Heart right ventricle (tissue), 16 donors: ENCODE data around the gene OR52E8. TPM values are rescaled to one million over a fixed set of nuclear protein-coding genes. Genes with fewer than 3 reads are reported as not detected.

Experiments used
- ATAC-seq, 8 donors: fragments of 200-7000 bp; cut with Tn5 transposase; one replicate each; pipeline ENCODE4 v1.9.1; 2020; ENCODE audit warnings: mild to moderate bottlenecking in 8 of 8, moderate library complexity in 8 of 8, moderate number of reproducible peaks in 1 of 8
- DNase-seq, 2 donors: peaks; one replicate each; pipeline ENCODE4 v3.0.0-alpha.2; 2020
- H3K27ac ChIP-seq, 10 donors: fragments of 200-600 bp; sonication (generic) in 2 of 10; one replicate each; pipeline versions ENCODE4 v1.5.0 to v1.8.0; 2020 to 2022; ENCODE audit warnings: mild to moderate bottlenecking in 3 of 10
- H3K27me3 ChIP-seq, 7 donors: fragments of 200-600 bp; one replicate each; pipeline ENCODE4 v1.8.0; 2021 to 2022; ENCODE audit warnings: mild to moderate bottlenecking in 2 of 7
- H3K36me3 ChIP-seq, 9 donors: fragments of 200-600 bp; sonication (generic) in 1 of 9; one replicate each; pipeline versions ENCODE4 v1.5.0 to v1.8.0; 2020 to 2022; ENCODE audit warnings: mild to moderate bottlenecking in 2 of 9
- H3K4me1 ChIP-seq, 9 donors: fragments of 200-600 bp; sonication (generic) in 1 of 9; one replicate each; pipeline versions ENCODE4 v1.5.0 to v1.8.0; 2020 to 2022; ENCODE audit warnings: mild to moderate bottlenecking in 4 of 9
- H3K4me3 ChIP-seq, 10 donors: fragments of 200-600 bp; sonication (generic) in 2 of 10; one replicate each; pipeline versions ENCODE4 v1.5.0 to v1.8.0; 2020 to 2022; ENCODE audit warnings: mild to moderate bottlenecking in 7 of 10, moderate library complexity in 2 of 10
- H3K9me3 ChIP-seq, 11 donors: fragments of 200-600 bp in 10 of 11; sonication (generic) in 2 of 11; one replicate each; pipeline versions ENCODE4 v1.5.0 to v1.8.0; 2013 to 2022; ENCODE audit warnings: mild to moderate bottlenecking in 2 of 11, control low read depth in 1 of 11, moderate library complexity in 1 of 11
- WGBS, 2 donors: extraction: QIAGEN DNeasy Blood & Tissue Kit; methylation state at CpG; one replicate each; pipeline ENCODE4 v1.1.7; 2013; ENCODE audit warnings: inconsistent platforms in 1 of 2; 5-methylcytosine and 5-hydroxymethylcytosine counted together
- intact Hi-C, 10 donors: fragments of 100-400 bp; cut with DNase I; formaldehyde crosslinking; loops; one replicate each; pipeline versions ENCODE4 v1.11.1 to v1.14.2; 2022
- polyA plus RNA-seq, 2 donors: library from polyadenylated mRNA; stranded (reverse); fragments of 200-250 nt; gene quantifications; one replicate each; pipeline ENCODE4 v1.2.3, GENCODE V29; 2013
- total RNA-seq, 10 donors: library from RNA; stranded (reverse); fragmentation: NEBNext Ultra II Directional in 3 of 10; extraction: Animal tissue kit (Norgen Biotek cat#: 25700) in 3 of 10; gene quantifications; one replicate each; pipeline versions ENCODE4 v1.2.1 to v1.2.4, GENCODE V29; 2021 to 2023
- TF ChIP-seq, protein P1 (sequence below), 9 donors: fragments of 200-600 bp; sonication (generic) in 2 of 9; IDR thresholded peaks; one replicate each; pipeline versions ENCODE4 v1.5.0 to v1.8.0; 2021 to 2022; ENCODE audit warnings: antibody characterized with exemption in 9 of 9, mild to moderate bottlenecking in 5 of 9, moderate library complexity in 1 of 9
- donor health status: Arrhythmogenic right ventricular cardiomyopathy.
- donor health status: ischemic (EF 13 %, LVEDD 7.1; RV severe dilation, severe dysfunction).
- donor health status: healthy with polysubstance abuse.
- donor health status: DM: no; HTN: yes; CAD: no.
- donor health status: DM: no; HTN: no; CAD: no.
- donor health status: ischemic (EF 25% LVEDD 6.9; RV normal size, moderate dysfunction).
- donor health status: ischemic (EF 25% LVEDD 5.7; RV mildly dilated, moderate dysfunction).
- donor health status: healthy.
- donor health status: DM: yes; HTN: yes; CAD: no.
- donor health status: Ischemic cardiomyopathy.
- donor health status: ischemic (EF 35%, LVEDD 5.7; RV mildly dilated, moderate dysfunction).
- donor health status: nonischemic (EF 11% LVEDD 7.7; RV severe dilation, severe dysfunction).
- donor health status: DM: yes; HTN: yes; CAD: no.
- donor health status: PGD.
- donor health status: ischemic (EF 29% LVEDD 5.4; RV normal size, mild dysfunction).
- donor health status: nonischemic (EF 23%, LVEDD 6.1; RV moderate dilation, normal function).

Gene OR52E8
- total and polyA plus RNA-seq, 12 donors: not detected

- intact Hi-C loops: no loop called here
- DNase-seq (no peak), ATAC-seq (no peak)
- WGBS, 2 donors: 47 to 58% methylated on average over 2 of the region's 2 CpGs
- Histone ChIP-seq H3K27me3 (no peaks in the 10 kb centered on the region), H3K4me1 (no peaks in the 10 kb centered on the region), H3K4me3 (no peak overlapping the region), H3K9me3 (peaks cover 0 to 1% (median 0%) of the 10 kb centered on the region in 11 donors), H3K27ac (no peak overlapping the region), H3K36me3 (no peaks in the 10 kb centered on the region)
- TF ChIP-seq, protein P1, sequence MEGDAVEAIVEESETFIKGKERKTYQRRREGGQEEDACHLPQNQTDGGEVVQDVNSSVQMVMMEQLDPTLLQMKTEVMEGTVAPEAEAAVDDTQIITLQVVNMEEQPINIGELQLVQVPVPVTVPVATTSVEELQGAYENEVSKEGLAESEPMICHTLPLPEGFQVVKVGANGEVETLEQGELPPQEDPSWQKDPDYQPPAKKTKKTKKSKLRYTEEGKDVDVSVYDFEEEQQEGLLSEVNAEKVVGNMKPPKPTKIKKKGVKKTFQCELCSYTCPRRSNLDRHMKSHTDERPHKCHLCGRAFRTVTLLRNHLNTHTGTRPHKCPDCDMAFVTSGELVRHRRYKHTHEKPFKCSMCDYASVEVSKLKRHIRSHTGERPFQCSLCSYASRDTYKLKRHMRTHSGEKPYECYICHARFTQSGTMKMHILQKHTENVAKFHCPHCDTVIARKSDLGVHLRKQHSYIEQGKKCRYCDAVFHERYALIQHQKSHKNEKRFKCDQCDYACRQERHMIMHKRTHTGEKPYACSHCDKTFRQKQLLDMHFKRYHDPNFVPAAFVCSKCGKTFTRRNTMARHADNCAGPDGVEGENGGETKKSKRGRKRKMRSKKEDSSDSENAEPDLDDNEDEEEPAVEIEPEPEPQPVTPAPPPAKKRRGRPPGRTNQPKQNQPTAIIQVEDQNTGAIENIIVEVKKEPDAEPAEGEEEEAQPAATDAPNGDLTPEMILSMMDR (IDR thresholded peaks at IDR 0.05): no peak
Observed at GRCh38 chr11:5878564-5878963, 21.1 kb upstream of the OR52E8 start.

DNA sequence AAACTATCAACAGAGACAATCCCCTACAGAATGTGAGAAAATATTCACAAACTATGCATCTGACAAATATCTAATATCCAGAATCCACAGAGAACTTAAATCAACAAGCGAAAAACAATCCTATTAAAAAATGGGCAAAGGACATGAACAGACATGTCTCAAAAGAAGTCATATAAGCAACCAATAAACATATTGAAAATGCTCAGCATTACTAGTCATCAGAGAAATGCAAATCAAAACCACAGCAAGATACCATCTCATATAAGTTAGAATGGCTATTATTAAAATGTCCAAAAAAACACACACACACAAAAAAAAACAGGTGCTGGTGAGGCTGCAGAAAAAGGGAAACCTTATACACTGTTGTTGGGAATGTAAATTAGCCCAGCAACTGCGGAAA is 8.3 kb upstream of the OR52E8 start:
- TF ChIP-seq, protein P1 (IDR thresholded peaks at IDR 0.05): no peak
- DNase-seq (no peak), ATAC-seq (no peak)
- Histone ChIP-seq H3K27me3 (no peaks in the 10 kb centered on the region), H3K27ac (no peak overlapping the region), H3K4me1 (no peaks in the 10 kb centered on the region), H3K9me3 (peaks cover 0 to 9% (median 0%) of the 10 kb centered on the region in 11 donors), H3K4me3 (no peak overlapping the region), H3K36me3 (no peaks in the 10 kb centered on the region)
- intact Hi-C loops: no loop called here
- 82 to 86% methylated on average over 2 of the region's 2 CpGs for WGBS, 2 donors

GRCh38 chr11:5851002-5851401 is 6.5 kb downstream of the OR52E8 start:
- no peak overlapping the region for H3K4me3 ChIP-seq
- 89 to 95% methylated on average over 1 of the region's 1 CpG for WGBS, 2 donors
- no peaks in the 10 kb centered on the region for H3K27me3 ChIP-seq
- TF ChIP-seq, protein P1 (IDR thresholded peaks at IDR 0.05): no peak
- no peak for DNase-seq
- no peak for ATAC-seq
- H3K4me1 ChIP-seq: no peaks in the 10 kb centered on the region
- no peak overlapping the region for H3K27ac ChIP-seq
- intact Hi-C loops: no loop called here
- H3K36me3 ChIP-seq: no peaks in the 10 kb centered on the region
- peaks cover 0 to 29% (median 0%) of the 10 kb centered on the region in 11 donors for H3K9me3 ChIP-seq

DNA sequence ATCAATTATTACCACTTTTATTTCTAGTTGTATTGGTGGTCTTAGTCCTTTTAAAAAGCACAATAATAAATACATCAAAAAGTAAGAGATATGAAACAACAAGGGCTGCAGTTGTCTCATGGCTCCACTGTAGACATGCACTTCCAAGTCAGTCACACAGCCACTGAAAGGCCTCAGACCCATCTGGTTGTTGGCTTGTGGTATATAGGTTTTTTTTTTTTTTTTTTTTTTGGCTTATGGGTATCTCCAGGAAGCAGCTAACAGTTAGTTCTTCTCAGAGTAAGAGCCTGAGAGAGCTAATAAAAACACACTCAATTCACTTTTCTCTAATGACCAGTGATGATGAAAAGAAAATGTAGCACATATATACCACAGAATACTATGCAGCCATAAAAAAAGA is 9.8 kb downstream of the OR52E8 start:
- ATAC-seq (no peak), DNase-seq (no peak)
- Histone ChIP-seq H3K27ac (no peak overlapping the region), H3K9me3 (peaks cover 0 to 20% (median 0%) of the 10 kb centered on the region in 11 donors), H3K4me3 (no peak overlapping the region), H3K27me3 (no peaks in the 10 kb centered on the region), H3K4me1 (no peaks in the 10 kb centered on the region), H3K36me3 (no peaks in the 10 kb centered on the region)
- intact Hi-C loops: no loop called here
- TF ChIP-seq, protein P1 (IDR thresholded peaks at IDR 0.05): no peak
